GM12891 (cell line): ENCODE results near the gene TMC4.
"Not testable (repeated sequence)": the region's sequence is repeated elsewhere in the genome, so short reads cannot be mapped to it uniquely, and the experiment has no call there.

ENCODE experiments used
- DNase-seq: peaks from one replicate; pipeline ENCODE4 v3.0.0; 2011; ENCODE audit warnings: low spot score; ENCODE audit not compliant: insufficient read length
- FAIRE-seq: peaks from 2 replicates; lab custom pipeline; 2011; peaks lifted over from hg19 to GRCh38; lab: Jason Lieb, UNC
- PAX5 ChIP-seq: IDR thresholded peaks from 2 replicates; pipeline ENCODE4 v1.6.1; 2011; ENCODE audit warnings: low read length, moderate library complexity, mild to moderate bottlenecking; ENCODE audit not compliant: insufficient read depth, severe bottlenecking
- POLR2A ChIP-seq: IDR thresholded peaks from 2 replicates; pipeline ENCODE4 v1.6.1; 2011; ENCODE audit warnings: low read depth, low read length, control low read depth
- POLR2AphosphoS5 ChIP-seq: IDR thresholded peaks from 2 replicates; pipeline ENCODE4 v1.6.1; 2011; ENCODE audit warnings: low read depth, low read length, control low read depth
- POU2F2 ChIP-seq: IDR thresholded peaks from 2 replicates; pipeline ENCODE4 v1.6.1; 2011; ENCODE audit warnings: low read depth, mild to moderate bottlenecking, control low read depth, low read length, moderate library complexity
- SPI1 ChIP-seq: IDR thresholded peaks from 2 replicates; pipeline ENCODE4 v1.6.1; 2011; ENCODE audit warnings: low read depth, low read length, control low read depth
- TAF1 ChIP-seq: IDR thresholded peaks from 2 replicates; pipeline ENCODE4 v1.6.1; 2011; ENCODE audit warnings: low read depth, low read length, control low read depth

Gene TMC4

DNA sequence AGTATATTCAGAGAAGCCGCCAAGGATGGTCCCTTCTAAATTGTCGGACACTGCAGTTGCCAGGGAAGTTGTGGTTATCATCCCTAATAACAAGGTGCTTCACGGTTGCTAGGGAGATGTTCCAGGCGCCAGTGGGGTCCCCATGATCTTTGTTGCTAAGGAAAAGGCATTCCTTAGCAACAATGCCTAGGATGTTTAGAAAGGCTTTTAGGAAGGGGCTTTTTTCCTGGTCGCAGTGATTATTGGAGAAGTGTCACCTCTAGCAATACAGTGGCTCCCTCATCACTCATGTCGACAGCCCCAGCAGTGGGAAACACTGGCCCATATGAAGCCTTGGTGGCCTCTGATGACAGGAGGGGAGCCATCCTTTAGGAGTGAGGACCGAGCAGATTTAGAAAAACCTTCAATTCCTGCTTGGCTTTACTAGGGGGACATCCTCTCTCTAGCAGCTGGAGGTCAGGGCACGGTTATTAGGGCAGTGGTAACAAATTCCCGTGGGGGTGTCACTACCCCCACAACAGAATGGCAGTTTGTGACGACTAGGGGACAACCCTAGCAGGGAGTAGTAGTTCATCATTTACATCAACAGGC lies 6.4 kb upstream of the TMC4 start:
- TF ChIP-seq TAF1 (no peak), POU2F2 (no peak), POLR2AphosphoS5 (no peak), POLR2A (no peak), PAX5 (no peak), SPI1 (no peak)
- no peak for FAIRE-seq

DNA sequence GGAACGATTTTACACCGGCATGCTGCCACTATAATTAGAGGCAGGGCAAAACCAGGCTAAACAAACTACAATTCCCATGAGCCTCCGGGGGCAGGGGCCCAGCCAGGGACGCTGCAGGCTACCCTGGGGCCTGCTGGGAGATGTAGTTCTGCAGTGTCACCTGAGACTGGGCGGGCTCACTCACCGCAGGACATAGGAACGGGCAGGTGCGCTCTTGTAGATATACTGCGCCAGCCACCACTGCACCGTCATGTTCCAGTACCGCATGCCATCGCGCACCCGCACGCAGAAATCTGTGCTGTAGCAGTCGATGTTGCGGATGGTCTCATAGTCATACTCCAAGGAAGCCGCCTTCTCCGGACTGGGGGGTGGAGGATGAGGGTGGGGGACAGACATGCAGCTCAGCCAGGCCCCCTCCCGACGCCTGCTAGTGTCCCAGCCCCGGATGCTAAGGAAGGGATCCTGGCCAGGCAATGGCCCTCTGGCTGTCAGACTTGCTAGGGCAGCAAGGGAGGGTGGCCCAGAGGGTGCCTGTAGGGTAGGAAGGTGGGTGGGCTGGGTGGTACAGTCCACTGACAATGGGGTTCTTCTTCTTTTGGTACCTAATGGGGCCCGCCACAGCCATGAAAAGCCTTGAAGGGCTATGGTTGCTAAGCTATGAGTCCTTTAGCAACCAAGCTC lies 5.8 kb upstream of the TMC4 start:
- FAIRE-seq = no peak

More for the DNA sequence above, 6.4 kb upstream of the TMC4 start:
- no peak for DNase-seq

DNA sequence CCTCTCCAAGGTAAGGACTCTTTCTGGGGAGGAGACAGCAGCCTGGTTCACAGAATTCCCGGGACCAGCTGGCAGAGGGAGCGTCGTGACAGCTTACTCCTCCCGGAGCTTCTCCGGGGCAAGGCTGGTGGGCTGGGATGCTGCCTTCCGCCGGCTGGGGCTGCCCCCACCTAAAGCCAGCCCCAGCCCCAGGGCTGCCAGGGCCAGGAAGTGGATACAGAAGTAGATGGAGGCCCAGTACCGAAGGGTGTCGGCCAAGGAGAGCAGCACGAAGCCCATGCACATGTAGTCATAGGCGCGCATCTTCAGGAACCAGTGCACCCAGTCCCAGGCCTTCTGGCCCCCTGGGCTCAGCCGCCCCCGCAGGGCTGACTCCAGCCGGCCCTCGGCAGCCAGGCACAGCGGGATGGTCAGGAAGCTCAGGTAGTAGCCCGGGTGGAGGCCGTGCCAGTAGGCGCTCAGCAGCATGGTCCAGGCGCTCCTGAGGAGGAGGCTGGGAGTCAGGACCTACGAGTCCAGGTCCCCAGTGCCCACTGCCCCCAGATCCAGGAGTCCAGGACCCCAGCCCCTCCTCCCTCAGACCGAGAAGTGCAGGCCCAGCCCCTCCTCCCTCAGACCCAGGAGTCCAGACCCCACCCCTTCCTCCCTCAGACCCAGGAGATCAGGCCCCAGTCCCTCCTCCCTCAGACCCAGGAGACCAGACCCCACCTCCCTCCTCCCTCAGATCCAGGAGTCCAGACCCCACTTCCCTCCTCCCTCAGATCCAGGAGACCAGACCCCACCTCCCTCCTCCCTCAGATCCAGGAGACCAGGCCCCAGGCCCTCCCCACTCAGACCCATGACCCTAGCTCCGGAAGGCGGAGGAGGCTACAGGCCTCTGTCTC lies 1.2 kb upstream of the TMC4 start:
- DNase-seq (no peak), FAIRE-seq (no peak)
- TF ChIP-seq POLR2A (no peak), SPI1 (no peak), PAX5 (no peak), POLR2AphosphoS5 (no peak), POU2F2 (no peak), TAF1 (no peak)

More for the DNA sequence above, 5.8 kb upstream of the TMC4 start:
- TF ChIP-seq TAF1 = no peak
- TF ChIP-seq SPI1 = no peak
- no peak for TF ChIP-seq POLR2AphosphoS5
- no peak for TF ChIP-seq POLR2A
- TF ChIP-seq PAX5 = no peak
- TF ChIP-seq POU2F2 = no peak
- no peak for DNase-seq

DNA sequence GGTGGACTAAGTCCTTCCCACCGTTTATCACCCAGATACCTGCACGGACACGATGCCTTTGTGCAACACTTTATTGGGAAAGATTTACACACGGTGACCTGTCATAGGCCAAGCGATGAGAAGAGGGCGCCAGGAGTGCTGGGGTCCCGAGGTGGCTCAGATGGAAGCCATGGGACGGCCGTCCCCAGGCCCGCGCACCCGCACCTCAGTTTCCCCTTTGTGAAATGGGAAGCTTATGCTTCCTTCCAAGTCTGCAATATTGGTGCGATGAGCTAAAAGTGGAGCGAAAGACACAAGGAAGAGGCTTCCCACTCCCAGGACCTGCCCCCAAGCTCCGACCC lies 369 bp upstream of the TMC4 start:
- DNase-seq = no peak
- TF ChIP-seq TAF1 = no peak
- FAIRE-seq = no peak

DNA sequence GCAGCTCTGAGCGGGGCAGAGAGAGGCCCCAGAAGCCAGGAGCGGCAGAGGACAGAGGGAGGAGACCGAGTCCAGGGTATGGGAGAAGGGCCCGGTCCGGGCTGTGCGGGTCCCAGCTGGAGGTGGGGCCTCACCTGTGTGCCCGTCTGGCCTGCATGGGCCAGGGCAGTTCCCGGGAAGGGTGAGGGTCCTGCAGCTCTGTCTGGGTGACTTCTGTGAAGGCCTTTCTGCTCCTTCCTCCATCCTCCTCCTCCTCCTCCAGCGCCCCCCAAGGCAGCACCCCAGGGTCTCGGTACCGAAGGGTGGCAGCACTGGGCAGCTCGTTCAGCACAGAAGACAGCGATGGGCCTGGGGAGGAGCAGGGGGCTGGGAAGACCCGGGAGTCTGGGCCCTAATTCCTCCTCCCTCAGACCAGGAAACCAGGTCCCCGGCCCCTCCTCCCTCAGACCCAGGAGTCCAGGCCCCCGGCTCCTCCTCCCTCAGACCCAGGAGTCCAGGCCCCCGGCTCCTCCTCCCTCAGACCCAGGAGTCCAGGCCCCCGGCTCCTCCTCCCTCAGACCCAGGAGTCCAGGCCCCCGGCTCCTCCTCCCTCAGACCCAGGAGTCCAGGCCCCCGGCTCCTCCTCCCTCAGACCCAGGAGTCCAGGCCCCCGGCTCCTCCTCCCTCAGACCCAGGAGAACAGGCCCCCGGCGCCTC lies 1.1 kb downstream of the TMC4 start:
- not testable (repeated sequence) for DNase-seq, FAIRE-seq

DNA sequence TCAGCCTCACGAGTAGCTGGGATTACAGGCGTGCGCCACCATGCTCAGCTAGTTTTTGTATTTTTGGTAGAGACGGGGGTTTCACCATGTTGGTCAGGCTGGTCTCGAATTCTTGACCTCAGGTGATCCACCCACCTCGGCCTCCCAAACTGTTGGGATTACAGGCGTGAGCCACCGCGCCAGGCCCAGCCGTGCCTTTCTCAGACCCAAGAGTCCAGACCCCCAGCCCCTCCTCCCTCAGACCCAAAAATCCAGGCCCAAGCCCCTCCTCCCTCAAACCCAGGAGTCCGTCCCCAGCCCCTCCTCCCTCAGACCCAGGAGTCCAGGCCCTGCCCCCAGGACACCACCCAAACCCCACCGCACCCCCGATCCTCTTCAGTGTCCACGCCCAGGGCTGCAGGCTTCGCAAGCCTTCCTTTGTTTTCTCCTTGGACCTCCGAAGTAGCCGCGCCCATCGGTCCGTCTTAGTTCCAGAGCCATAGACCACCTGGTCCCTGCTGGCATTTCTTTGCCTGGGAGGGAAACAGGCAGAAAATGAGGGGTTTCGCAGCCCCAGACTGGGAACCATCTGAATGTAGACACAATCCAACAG lies 3.7 kb downstream of the TMC4 start:
- no peak for DNase-seq
- no peak for FAIRE-seq
- no peak for TF ChIP-seq POLR2A
- TF ChIP-seq PAX5 = no peak
- TF ChIP-seq TAF1 = no peak
- TF ChIP-seq SPI1 = no peak
- no peak for TF ChIP-seq POLR2AphosphoS5
- no peak for TF ChIP-seq POU2F2

DNA sequence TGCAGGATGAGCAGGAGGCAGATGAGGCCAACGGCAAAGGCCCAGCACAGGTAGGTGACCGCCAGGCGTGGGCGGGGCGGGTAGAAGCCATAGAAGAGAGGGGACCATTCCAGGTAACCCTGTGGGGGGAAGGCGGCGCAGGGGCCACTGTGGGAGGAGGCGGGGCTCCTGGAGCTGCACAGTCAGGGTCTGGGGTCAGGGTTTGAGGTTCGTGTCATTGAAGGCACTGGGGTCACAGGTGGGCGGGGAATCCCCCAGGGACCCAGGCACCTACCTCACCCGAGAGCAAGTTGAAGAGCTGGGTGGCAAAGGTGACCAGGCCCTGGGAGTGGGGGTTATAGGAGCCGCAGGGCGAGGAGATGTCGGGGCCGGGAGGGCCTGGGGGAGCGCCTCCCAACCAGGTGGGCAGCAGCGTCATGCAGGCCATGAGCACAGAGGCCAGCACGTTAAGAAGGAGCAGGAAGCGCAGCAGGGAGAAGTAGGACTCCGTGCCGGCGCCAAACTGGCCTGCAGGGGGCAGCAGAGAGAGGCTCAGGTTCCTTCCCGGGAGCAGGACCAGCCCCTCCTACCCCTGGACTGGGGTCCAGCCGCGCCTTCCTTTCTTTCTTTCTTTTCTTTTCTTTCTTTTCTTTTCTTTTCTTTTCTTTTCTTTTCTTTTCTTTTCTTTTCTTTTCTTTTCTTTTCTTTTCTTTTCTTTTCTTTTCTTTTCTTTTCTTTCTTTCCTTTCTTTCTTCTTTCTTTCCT lies 4.6 kb downstream of the TMC4 start:
- TF ChIP-seq POU2F2 (no peak), TAF1 (no peak), POLR2AphosphoS5 (no peak), SPI1 (no peak), POLR2A (no peak), PAX5 (no peak)
- FAIRE-seq (peak; percentile 86), DNase-seq (peak; percentile 96)

DNA sequence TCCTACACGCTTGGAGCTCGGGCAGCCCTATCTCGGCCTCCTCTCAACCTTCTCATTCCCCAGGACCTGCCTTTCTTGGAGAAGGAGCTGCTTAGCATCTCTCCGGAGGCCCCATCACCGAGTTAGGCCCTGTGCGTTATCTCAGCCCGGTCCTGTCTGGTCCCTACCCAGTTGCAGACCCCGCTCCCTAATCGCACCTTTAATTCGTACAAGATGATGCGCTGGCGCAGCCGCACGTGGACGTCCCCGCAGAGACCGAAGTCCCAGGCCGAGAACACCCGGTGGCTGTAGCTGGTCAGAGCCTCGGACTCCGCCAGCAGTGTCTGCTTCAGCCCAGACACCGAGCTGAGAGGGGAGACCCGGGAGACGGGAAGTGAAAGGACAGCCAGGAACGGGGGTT lies 7.7 kb downstream of the TMC4 start:
- FAIRE-seq = no peak
- DNase-seq = no peak
- no peak for TF ChIP-seq PAX5
- TF ChIP-seq SPI1 = no peak
- TF ChIP-seq POLR2A = no peak
- TF ChIP-seq POU2F2 = no peak
- TF ChIP-seq POLR2AphosphoS5 = no peak
- no peak for TF ChIP-seq TAF1
